ENCODE measurements around the gene HECTD3.

HECTD3 gene

GRCh38 chr1:45040297-45040696 is 29.2 kb upstream of the HECTD3 start:
- TF ChIP-seq CTCF (IDR thresholded peaks at IDR 0.05): no peak

- TF ChIP-seq CTCF (IDR thresholded peaks at IDR 0.05): no peak
Observed at GRCh38 chr1:45038661-45039364, 27.7 kb upstream of the HECTD3 start.

GRCh38 chr1:45038240-45038639 is 27.1 kb upstream of the HECTD3 start:
- TF ChIP-seq CTCF (IDR thresholded peaks at IDR 0.05): no peak

- TF ChIP-seq CTCF (IDR thresholded peaks at IDR 0.05): no peak
Observed at GRCh38 chr1:45037456-45037855, 26.3 kb upstream of the HECTD3 start.

GRCh38 chr1:45035631-45036301 is 24.6 kb upstream of the HECTD3 start:
- no peak for TF ChIP-seq CTCF (IDR thresholded peaks at IDR 0.05)

GRCh38 chr1:45033356-45033755 is 22.2 kb upstream of the HECTD3 start:
- no peak for TF ChIP-seq CTCF (IDR thresholded peaks at IDR 0.05)

GRCh38 chr1:45032837-45033236 is 21.7 kb upstream of the HECTD3 start:
- no peak for TF ChIP-seq CTCF (IDR thresholded peaks at IDR 0.05)
